HG02759 (cell line): ENCODE data around the gene KRTDAP.
"Not testable (repeated sequence)": the region's sequence is repeated elsewhere in the genome, so short reads cannot be mapped to it uniquely, and the experiment has no call there.

Source experiments
- ATAC-seq: cut with Tn5 transposase; IDR thresholded peaks from one replicate; pipeline ENCODE4 v1.9.1; 2021; ENCODE audit warnings: mild to moderate bottlenecking, moderate library complexity; ENCODE audit not compliant: unreplicated experiment

KRTDAP gene

GRCh38 chr19:35487656-35488182, 2.5 kb downstream of the KRTDAP start:
- ATAC-seq = no peak

- ATAC-seq = no peak
Measured at GRCh38 chr19:35486268-35486708, 4.0 kb downstream of the KRTDAP start.

DNA sequence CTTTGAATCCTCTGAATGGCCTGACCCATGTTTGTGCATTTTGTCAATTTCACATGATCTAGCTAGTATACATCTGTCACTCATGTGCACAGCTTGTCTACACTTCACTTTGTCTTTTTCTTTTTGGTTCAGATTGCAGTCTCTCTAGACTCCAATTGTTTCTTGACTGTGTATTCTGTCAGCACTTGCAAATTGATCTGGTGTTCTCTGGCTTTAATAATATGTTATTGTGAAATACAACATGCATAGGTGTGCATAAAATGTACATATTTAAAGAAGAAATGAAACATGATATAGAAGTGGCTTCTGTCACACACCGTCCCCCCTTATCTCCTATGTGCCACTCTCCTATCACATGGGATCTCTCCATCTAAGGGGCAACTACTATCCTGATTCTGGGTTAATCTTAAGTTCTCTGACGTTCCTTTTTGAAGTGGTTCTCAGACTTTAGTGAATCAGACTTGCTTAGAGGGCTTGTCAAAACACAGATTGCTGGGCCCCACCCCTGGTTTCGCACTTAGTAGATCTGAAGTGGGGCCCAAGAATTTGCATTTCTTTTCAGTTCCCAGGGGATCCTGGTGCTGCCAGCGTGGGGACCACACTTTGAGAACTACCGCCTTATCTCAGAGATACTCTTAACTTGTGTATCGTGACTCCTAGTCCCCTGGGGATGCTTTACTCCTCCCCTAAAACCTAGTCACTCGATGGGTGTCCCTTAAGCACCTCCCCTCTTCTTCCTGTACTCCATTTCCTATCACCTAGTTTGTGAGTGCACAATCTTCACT, 5.8 kb downstream of the KRTDAP start:
- peak; percentile 86 for ATAC-seq

DNA sequence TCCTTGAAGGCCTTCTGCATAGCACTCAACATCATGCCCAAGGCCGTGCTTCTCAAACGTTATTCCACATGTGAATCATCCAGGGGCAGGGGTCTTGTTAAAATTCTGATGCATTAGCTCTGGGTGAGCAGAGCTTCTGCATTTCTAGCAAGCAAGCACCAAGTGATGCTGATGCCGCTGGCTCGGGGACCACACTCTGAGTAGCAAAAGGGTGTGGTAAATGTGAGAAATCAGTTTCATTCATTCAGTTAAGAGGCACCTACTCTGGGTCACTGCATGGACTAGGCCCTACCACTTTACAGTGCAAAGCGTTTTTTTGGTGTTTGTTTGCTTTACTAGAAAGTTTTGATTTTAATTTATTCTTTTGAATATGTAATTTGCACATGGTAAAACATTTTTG, 7.2 kb downstream of the KRTDAP start:
- no peak for ATAC-seq

GRCh38 chr19:35478794-35479677, 11.2 kb downstream of the KRTDAP start:
- ATAC-seq = no peak

DNA sequence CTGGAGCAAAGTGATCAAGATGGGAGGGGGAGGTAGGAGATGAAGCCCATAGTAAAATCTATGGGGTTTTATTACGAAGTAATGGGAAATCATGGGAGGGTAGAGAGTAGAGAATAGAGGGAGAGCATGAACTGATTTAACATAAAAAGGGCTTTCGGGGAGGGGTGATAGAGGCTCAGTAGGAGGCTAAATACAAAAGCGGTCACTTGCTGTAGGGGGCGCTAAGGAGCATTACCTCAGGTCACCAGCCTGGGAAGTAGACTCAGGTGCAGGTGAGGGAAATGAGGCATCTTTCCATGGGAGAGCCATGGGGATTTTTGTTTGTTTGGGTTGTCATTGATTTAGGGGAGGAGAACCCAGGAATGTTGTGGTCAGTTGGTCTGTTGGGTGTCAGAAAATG, 14.1 kb downstream of the KRTDAP start:
- ATAC-seq = no peak

DNA sequence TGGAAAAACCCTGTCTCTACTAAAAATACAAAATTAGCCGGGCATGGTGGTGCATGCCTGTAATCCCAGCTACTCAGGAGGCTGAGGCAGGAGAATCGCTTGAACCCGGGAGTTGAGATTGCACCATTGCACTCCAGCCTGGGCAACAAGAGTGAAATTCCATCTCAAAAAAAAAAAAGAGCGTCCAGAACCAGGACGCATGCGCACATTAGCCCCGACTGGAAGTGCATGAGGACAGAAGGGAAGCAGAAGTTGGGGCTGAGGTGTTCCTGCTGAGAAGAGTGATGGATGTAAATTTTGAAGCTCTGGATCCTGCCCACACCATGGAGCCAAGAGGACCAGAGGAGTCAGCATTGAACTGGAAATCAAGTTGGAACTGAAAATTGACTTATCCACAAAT, 15.7 kb downstream of the KRTDAP start:
- not testable (repeated sequence) for ATAC-seq

GRCh38 chr19:35474104-35474503, 16.2 kb downstream of the KRTDAP start:
- no peak for ATAC-seq

- no peak for ATAC-seq
Measured at GRCh38 chr19:35471946-35472345, 18.3 kb downstream of the KRTDAP start.

DNA sequence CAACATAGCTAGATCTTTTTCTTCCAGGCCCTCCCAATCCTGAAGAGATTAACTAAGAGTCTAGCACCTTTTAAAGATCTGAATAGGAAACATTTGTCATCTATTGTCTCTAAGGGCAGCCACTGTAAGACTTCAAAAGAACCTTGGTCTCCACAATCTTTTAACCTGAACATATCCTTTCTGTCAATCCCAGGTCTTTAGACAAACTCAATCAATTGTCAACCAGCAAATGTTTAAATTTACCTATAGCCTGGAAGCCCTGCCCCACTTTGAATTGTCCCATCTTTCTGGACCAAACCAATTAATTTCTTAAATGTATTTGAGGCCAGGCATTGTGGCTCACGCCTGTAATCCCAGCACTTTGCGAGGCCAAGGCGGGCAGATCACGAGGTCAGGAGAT, 19.2 kb downstream of the KRTDAP start:
- not testable (repeated sequence) for ATAC-seq

GRCh38 chr19:35470128-35470527, 20.1 kb downstream of the KRTDAP start:
- ATAC-seq = no peak

DNA sequence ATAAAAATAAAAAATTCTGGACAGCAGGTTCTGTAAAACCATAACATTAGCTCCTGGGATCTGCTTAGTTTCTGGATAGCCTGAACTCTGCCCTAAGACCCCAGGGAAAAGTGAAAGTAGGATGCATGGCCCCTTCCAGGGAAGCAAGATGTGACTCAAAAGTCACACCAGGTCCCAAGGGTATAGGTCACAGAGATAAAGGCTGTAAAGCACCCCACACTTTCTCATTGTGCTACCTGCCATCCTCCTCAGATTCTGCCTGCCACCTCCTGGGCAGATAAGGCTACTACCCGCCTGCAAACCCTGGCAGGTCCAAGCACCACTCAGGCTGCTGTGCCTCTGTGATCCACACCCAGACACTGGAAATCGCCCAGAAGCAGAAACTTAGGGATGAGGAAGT, 21.6 kb downstream of the KRTDAP start:
- ATAC-seq = peak; percentile 78

DNA sequence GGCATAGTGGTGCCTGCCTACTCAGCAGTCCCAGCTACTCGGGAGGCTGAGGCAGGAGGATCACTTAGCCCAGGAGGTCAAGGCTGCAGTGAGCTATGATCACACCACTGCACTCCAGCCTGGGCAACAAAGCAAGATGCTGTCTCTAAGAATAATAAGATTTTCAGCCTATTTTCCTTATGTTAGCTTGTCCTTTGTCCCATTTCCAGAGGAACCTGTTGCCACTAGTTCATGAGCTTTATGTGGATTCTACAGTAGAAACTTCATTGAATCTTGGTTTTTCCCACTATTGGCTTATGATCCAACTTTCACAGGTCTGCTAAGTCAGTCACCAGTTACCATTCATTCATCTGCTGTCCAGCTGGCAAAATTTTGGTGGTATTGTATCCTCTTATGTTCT, 24.0 kb downstream of the KRTDAP start:
- ATAC-seq = no peak

DNA sequence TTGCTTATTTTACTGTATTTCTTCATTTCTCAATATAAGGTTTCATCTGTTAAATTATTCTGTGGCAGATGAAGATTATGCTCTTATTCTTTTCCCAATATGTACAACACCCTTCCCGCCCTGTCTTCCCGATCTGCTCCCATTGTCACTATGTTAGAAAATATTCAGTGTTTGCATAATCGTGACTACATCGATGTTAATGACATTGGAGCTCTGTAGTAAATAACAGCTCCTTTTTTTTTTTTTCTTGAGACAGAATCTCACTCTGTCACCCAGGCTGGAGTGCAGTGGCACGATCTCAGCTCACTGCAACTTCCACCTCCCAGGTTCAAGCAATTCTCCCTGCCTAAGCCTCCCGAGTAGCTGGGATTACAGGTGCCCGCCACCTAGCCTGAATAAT, 27.3 kb downstream of the KRTDAP start:
- not testable (repeated sequence) for ATAC-seq

DNA sequence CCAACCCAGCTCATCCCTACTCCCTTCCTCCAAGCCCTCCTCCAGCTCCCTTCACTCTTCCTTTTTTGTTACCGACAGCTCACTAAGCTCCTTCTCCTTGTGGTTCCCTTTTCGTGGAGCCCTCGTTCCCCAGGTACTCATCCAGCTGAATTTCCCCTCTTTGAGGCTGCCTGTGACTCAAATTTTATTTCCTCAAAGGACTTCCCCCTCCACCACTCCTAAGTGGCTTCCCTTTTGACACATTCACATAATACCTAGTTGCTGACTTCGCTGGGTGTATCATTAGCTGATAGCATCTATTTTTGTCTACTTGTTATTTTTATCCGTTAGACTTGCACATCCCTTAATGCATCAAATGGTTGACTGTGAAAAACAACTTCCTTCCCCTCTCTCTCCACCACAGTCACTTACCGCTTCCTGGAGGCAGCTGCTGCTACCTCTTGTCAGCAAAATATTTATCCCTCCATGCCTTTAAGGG, 27.7 kb downstream of the KRTDAP start:
- ATAC-seq = peak; percentile 54

- not testable (repeated sequence) for ATAC-seq
Measured at GRCh38 chr19:35461788-35462187, 28.5 kb downstream of the KRTDAP start.

DNA sequence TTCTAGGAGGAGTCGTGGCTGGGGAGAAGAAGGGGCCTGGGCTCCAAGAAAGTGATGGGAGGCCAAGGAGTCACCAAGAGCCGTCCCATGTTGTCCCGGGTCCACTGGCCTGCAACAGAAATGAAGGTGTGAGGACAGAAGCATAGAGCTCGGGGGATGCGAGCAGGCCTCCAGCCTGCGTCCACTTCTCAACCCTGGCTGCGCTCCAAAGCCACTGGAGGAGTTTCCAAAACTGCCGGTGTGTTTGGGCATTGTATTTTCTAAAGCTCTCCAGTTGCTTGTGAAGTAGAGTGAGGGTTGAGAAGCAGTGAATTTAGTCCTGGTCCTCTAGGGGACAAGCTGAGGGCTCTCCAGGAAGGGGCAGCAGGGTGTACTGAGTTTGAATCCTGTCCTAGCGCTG, 29.2 kb downstream of the KRTDAP start:
- no peak for ATAC-seq

DNA sequence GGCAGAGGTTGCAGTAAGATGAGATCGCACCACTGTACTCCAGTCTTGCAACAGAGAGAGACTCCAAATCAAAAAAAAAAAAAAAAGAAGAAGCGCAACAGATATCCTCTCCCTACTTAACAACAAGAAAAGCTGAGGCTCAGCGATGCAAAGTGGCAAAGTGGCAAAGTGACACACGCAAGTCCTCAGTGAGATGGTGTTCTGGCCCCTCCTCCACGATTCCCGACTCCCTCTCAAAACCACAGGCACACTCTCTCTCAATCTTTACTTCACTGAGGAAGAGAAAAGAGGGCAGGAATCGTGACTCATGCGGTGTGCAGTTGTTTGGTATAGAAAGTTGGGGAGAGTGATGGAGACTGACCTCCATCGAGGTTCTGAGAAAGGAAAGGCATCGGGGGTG, 29.7 kb downstream of the KRTDAP start:
- no peak for ATAC-seq

GRCh38 chr19:35459414-35460082, 30.7 kb downstream of the KRTDAP start:
- no peak for ATAC-seq

GRCh38 chr19:35458731-35459391, 31.4 kb downstream of the KRTDAP start:
- ATAC-seq = peak; percentile 65
